K562 (cell line): ENCODE measurements around the gene HIVEP3. TPM values are rescaled to one million over a fixed set of nuclear protein-coding genes. Genes with fewer than 3 reads are reported as not detected.

Experiments used
- GATAD2B ChIP-seq: fragments of 450-650 bp; IDR thresholded peaks from 2 replicates; pipeline ENCODE4 v1.6.1; 2017; ENCODE audit warnings: mild to moderate bottlenecking, borderline replicate concordance
- HOMEZ ChIP-seq: fragments of 250-450 bp; sonication (Bioruptor Pico); IDR thresholded peaks from 2 replicates; pipeline ENCODE4 v1.4.0; 2020; ENCODE audit warnings: mild to moderate bottlenecking, moderate library complexity
- MAFK ChIP-seq: IDR thresholded peaks from 2 replicates; pipeline ENCODE4 v1.6.1; 2011; ENCODE audit warnings: low read length, improper control_type of control experiment
- MNT ChIP-seq, 2 experiments: fragments of 450-650 bp; conservative IDR thresholded peaks; 2 replicates each; pipeline ENCODE4 v1.6.1; 2017; ENCODE audit warnings: mild to moderate bottlenecking in 2 of 2, moderate library complexity in 2 of 2
- PCBP2 ChIP-seq: fragments of 200-400 bp; formaldehyde crosslinking; IDR thresholded peaks from 2 replicates; pipeline ENCODE4 v1.6.1; 2018; ENCODE audit warnings: low read length, low read depth, mild to moderate bottlenecking, moderate library complexity; ENCODE audit not compliant: poor library complexity, severe bottlenecking
- PHB2 ChIP-seq: fragments of 450-650 bp; IDR thresholded peaks from 2 replicates; pipeline ENCODE4 v1.6.1; 2017; ENCODE audit warnings: low read depth
- REST ChIP-seq, 2 experiments: fragments of 450-650 bp; formaldehyde crosslinking in 1 of 2; IDR thresholded peaks; 2 replicates each; pipeline versions ENCODE4 v1.4.0 to v1.6.1; 2014 to 2020; ENCODE audit warnings: mild to moderate bottlenecking in 2 of 2, borderline replicate concordance in 1 of 2, low read depth in 1 of 2
- SP1 ChIP-seq: sonication (generic); formaldehyde crosslinking; IDR thresholded peaks from 2 replicates; pipeline ENCODE4 v1.8.1; 2022; ENCODE audit warnings: mild to moderate bottlenecking, missing genetic modification reagents
- THAP7 ChIP-seq: fragments of 250-450 bp; sonication (Bioruptor Pico); IDR thresholded peaks from 2 replicates; pipeline ENCODE4 v1.5.0; 2021
- THRB ChIP-seq: fragments of 450-650 bp; formaldehyde crosslinking; conservative IDR thresholded peaks from 2 replicates; pipeline ENCODE4 v1.4.0; 2022; ENCODE audit warnings: mild to moderate bottlenecking, missing genetic modification characterization
- ZNF146 ChIP-seq: IDR thresholded peaks from one replicate; pipeline ENCODE4 v1.6.1; 2018; ENCODE audit warnings: missing compliant biosample characterization; ENCODE audit not compliant: unreplicated experiment
- ZNF197 ChIP-seq: fragments of 200-800 bp; sonication (Bioruptor generic); IDR thresholded peaks from 2 replicates; pipeline ENCODE4 v1.6.1; 2016; ENCODE audit warnings: low read depth, missing genetic modification characterization, missing compliant biosample characterization
- ZNF766 ChIP-seq: fragments of 200-800 bp; sonication (Bioruptor generic); conservative IDR thresholded peaks from 2 replicates; pipeline ENCODE4 v1.6.1; 2016; ENCODE audit warnings: missing genetic modification characterization, missing compliant biosample characterization
- ZNF77 ChIP-seq: fragments of 250-450 bp; sonication (Bioruptor Pico); IDR thresholded peaks from 2 replicates; pipeline ENCODE4 v1.5.0; 2020
- polyA plus RNA-seq, 8 experiments: library from polyadenylated mRNA; depleted of rRNA in 4 of 8; stranded (reverse) in 5 of 8; unstranded in 3 of 8; fragments of >200 nt; fragmentation: Nextera tagmentation in 2 of 8; fragmentation: Illumina TruSeq in 1 of 8; extraction: Ambion mirVana in 2 of 8; extraction: Trizol in 1 of 8; gene quantifications; 2 replicates each; pipeline versions ENCODE4 v1.2.1 to v1.2.3, GENCODE V29; 2011 to 2014; ENCODE audit warnings: inconsistent platforms in 1 of 8, missing spikeins in 1 of 8
- total RNA-seq, 7 experiments: library from RNA; depleted of rRNA in 6 of 7; stranded (reverse); fragments of >200 nt in 6 of 7; fragmentation: Illumina TruSeq in 2 of 7; extraction: Trizol in 2 of 7; gene quantifications; 2 replicates each; pipeline versions ENCODE4 v1.2.1 to v1.2.3, GENCODE V29; 2011 to 2021; ENCODE audit warnings: low replicate concordance in 1 of 7

Gene HIVEP3
- total and polyA plus RNA-seq, 9 of the 15 experiments (the other 6 are each of a cell fraction or from before 2014, with no cell fraction given), result 0.09 to 0.58 (median 0.34) TPM; not detected in 1

- peak; percentile 12; the same call in 1 of the 2 replicates for TF ChIP-seq REST (IDR thresholded peaks at IDR 0.05; ENCODE audit: borderline replicate concordance)
- TF ChIP-seq REST (CRISPR knock-in tag; IDR thresholded peaks at IDR 0.05; ENCODE audit: low read depth), result no peak
- peak; percentile 85 for TF ChIP-seq PHB2
- TF ChIP-seq SP1 (CRISPR knock-in tag), result 0 out of 2 replicates have a peak, but pooled peaks have one; percentile 17
- no peak for TF ChIP-seq HOMEZ (CRISPR knock-in tag)
- TF ChIP-seq ZNF146 (CRISPR knock-in tag), result no peak
- no peak for TF ChIP-seq ZNF77 (CRISPR knock-in tag)
- TF ChIP-seq PCBP2, result no peak
- TF ChIP-seq ZNF766 (CRISPR knock-in tag), result peak; percentile 96
- TF ChIP-seq GATAD2B, result 0 out of 2 replicates have a peak, but pooled peaks have one; percentile 31
- TF ChIP-seq MAFK, result 0 out of 2 replicates have a peak, but pooled peaks have one; percentile 19
- peak; percentile 91 for TF ChIP-seq ZNF197 (CRISPR knock-in tag)
- TF ChIP-seq THAP7 (CRISPR knock-in tag), result no peak
- no peak for TF ChIP-seq THRB (CRISPR knock-in tag)
- TF ChIP-seq MNT (conservative IDR thresholded peaks at IDR 0.05), result peak; percentile 24 to 75; a peak in 3 of 4 replicates
Observed at GRCh38 chr1:41882068-41882477, 36.6 kb downstream of the HIVEP3 start (continued).
